Endothelial cell of umbilical vein (primary cell): ENCODE data around the gene BAZ1B. TPM values are rescaled to one million over a fixed set of nuclear protein-coding genes. Genes with fewer than 3 reads are reported as not detected.

Source experiments
- BruUV-seq: library from RNA; stranded (reverse); fragments of 400-500 nt; replicated peaks from 2 replicates; lab custom pipeline; 2021; lab: Mats Ljungman, UMichigan
- CTCF ChIA-PET: fragments of 300-600, 350-600 bp; sonication (Branson Sonifier 250); formaldehyde crosslinking; loops from one replicate; lab custom pipeline; 2021; ENCODE audit warnings: antibody characterized with exemption, inconsistent platforms; lab: Charles Lee
- POLR2A ChIA-PET: fragments of 300-600, 350-600 bp; sonication (Branson Sonifier 250); formaldehyde crosslinking; loops from one replicate; lab custom pipeline; 2021; ENCODE audit warnings: antibody characterized with exemption, inconsistent platforms; lab: Charles Lee
- DNase-seq: peaks from one replicate; pipeline ENCODE4 v3.0.0-alpha.2; 2011; ENCODE audit warnings: low read depth, low spot score
- FAIRE-seq: peaks from 2 replicates; lab custom pipeline; 2011; peaks lifted over from hg19 to GRCh38; lab: Jason Lieb, UNC
- H2AFZ ChIP-seq: 2 replicates; pipeline ENCODE4 v1.6.0; 2012; ENCODE audit warnings: low read depth, low read length, control low read depth, inconsistent platforms
- H3K27ac ChIP-seq: 2 replicates; pipeline ENCODE4 v1.5.1; 2011; ENCODE audit warnings: low read depth, mild to moderate bottlenecking, control low read depth, low read length, moderate library complexity; ENCODE audit not compliant: insufficient read depth
- H3K27me3 ChIP-seq, 2 experiments: 2 replicates each; pipeline versions ENCODE4 v1.6.0 to v1.6.1; 2011; ENCODE audit warnings: low read length in 2 of 2, mixed read lengths in 1 of 2; ENCODE audit not compliant: control insufficient read depth in 2 of 2, insufficient read depth in 2 of 2
- H3K36me3 ChIP-seq, 2 experiments: 2 replicates in 1 of 2; 3 replicates in 1 of 2; pipeline ENCODE4 v1.5.1; 2011; ENCODE audit warnings: low read length in 2 of 2, mild to moderate bottlenecking in 1 of 2, moderate library complexity in 1 of 2; ENCODE audit not compliant: control insufficient read depth in 2 of 2, insufficient read depth in 2 of 2; ENCODE audit errors: extremely low read depth in 1 of 2
- H3K4me1 ChIP-seq: 3 replicates; pipeline ENCODE4 v1.5.1; 2011; ENCODE audit warnings: mild to moderate bottlenecking, low read length; ENCODE audit not compliant: control insufficient read depth, insufficient read depth; ENCODE audit errors: extremely low read depth
- H3K4me2 ChIP-seq: 2 replicates; pipeline ENCODE4 v1.6.1; 2011; ENCODE audit warnings: low read length, control low read depth, mixed read lengths; ENCODE audit not compliant: insufficient read depth
- H3K4me3 ChIP-seq, 3 experiments: fragments of 200-600 bp in 1 of 3; sonication (generic), shearing (Covaris generic) in 1 of 3; replicated peaks in 1 of 3; 2 replicates each; pipeline ENCODE4 v1.5.1; 2011 to 2016; ENCODE audit warnings: control low read depth in 3 of 3, low read length in 3 of 3, mild to moderate bottlenecking in 2 of 3, inconsistent platforms in 1 of 3, low read depth in 1 of 3, moderate library complexity in 1 of 3; ENCODE audit not compliant: insufficient read depth in 1 of 3
- H3K79me2 ChIP-seq: 2 replicates; pipeline ENCODE4 v1.6.0; 2012; ENCODE audit warnings: low read length, inconsistent platforms; ENCODE audit not compliant: control insufficient read depth, insufficient read depth
- H3K9ac ChIP-seq: replicated peaks from 2 replicates; pipeline ENCODE3; 2011; ENCODE audit warnings: low read length, control low read depth; ENCODE audit not compliant: insufficient read depth; ENCODE audit errors: extremely low read depth
- H3K9me1 ChIP-seq: replicated peaks from 3 replicates; pipeline ENCODE4 v1.6.0; 2011; ENCODE audit warnings: mild to moderate bottlenecking, low read length; ENCODE audit not compliant: control insufficient read depth, insufficient read depth; ENCODE audit errors: extremely low read depth
- H3K9me3 ChIP-seq: replicated peaks from 2 replicates; pipeline ENCODE4 v1.5.1; 2012; ENCODE audit warnings: low read length, inconsistent platforms; ENCODE audit not compliant: control insufficient read depth, insufficient read depth
- H4K20me1 ChIP-seq: replicated peaks from 2 replicates; pipeline ENCODE3; 2011; ENCODE audit warnings: mild to moderate bottlenecking, low read length; ENCODE audit not compliant: control insufficient read depth, insufficient read depth; ENCODE audit errors: extremely low read depth
- GATA2 ChIP-seq: IDR thresholded peaks from 2 replicates; pipeline ENCODE4 v1.7.0; 2011; ENCODE audit warnings: low read depth, mild to moderate bottlenecking, moderate library complexity, mixed read lengths, low read length; ENCODE audit not compliant: insufficient read length, insufficient read depth
- JUN ChIP-seq: IDR thresholded peaks from 2 replicates; pipeline ENCODE4 v1.6.1; 2011; ENCODE audit warnings: borderline replicate concordance, low read depth; ENCODE audit not compliant: insufficient read length, insufficient read depth
- MYC ChIP-seq: IDR thresholded peaks from one replicate; pipeline ENCODE4 v1.6.1; 2011; ENCODE audit warnings: mild to moderate bottlenecking, low read depth, low read length
- POLR2A ChIP-seq: IDR thresholded peaks from 2 replicates; pipeline ENCODE4 v1.6.1; 2012; ENCODE audit warnings: low read depth, mild to moderate bottlenecking, control low read depth, low read length
- POLR2AphosphoS5 ChIP-seq: IDR thresholded peaks from 2 replicates; pipeline ENCODE4 v1.6.1; 2012; ENCODE audit warnings: low read depth, mild to moderate bottlenecking, control low read depth, low read length, moderate library complexity; ENCODE audit not compliant: insufficient read depth
- dilution Hi-C: fragments of 300-500 bp; cut with MboI; formaldehyde crosslinking; loops from one replicate; pipeline ENCODE4 v1.15.0; 2019; ENCODE audit warnings: low sequenced_read_pairs; ENCODE audit not compliant: extremely low pct_ligation_motif_present
- intact Hi-C: fragments of 100-400 bp; cut with micrococcal nuclease; formaldehyde crosslinking; loops from one replicate; pipeline ENCODE4 v1.10.0; 2022
- polyA plus RNA-seq, 4 experiments: library from polyadenylated mRNA; depleted of rRNA in 3 of 4; stranded (reverse) in 3 of 4; unstranded in 1 of 4; fragments of >200 nt; gene quantifications; 2 replicates each; pipeline versions ENCODE4 v1.2.1 to v1.2.3, GENCODE V29; 2011 to 2012; ENCODE audit warnings: missing spikeins in 1 of 4
- total RNA-seq: library from RNA; stranded (reverse); gene quantifications from 2 replicates; pipeline ENCODE4 v1.2.3, GENCODE V29; 2021

Gene BAZ1B
- total and polyA plus RNA-seq, 2 donors (not counting 3 experiments of a cell fraction or from before 2014, with no cell fraction given): 16.2 to 74.7 TPM

GRCh38 chr7:73426016-73426415, 96.1 kb downstream of the BAZ1B start:
- H3K79me2 ChIP-seq: no peaks in the 10 kb centered on the region
- POLR2A ChIA-PET: no interaction called here

GRCh38 chr7:73425356-73425983, 96.6 kb downstream of the BAZ1B start:
- no peaks in the 10 kb centered on the region for H3K27me3 ChIP-seq
- no peaks in the 10 kb centered on the region for H3K9me1 ChIP-seq
- H3K36me3 ChIP-seq: no peaks in the 10 kb centered on the region
- intact Hi-C loops: no loop called here
- FAIRE-seq: no peak
- H3K4me2 ChIP-seq: no peak overlapping the region
- no peak overlapping the region for H3K27ac ChIP-seq
- ChIA-PET POLR2A (no interaction called here), CTCF (interaction anchor here (1.2 to 1.4 kb wide), 2 partner anchors 26 to 102 kb away, joined by 3 to 5 read pairs; no protein-coding TSS in a partner anchor)
- BruUV-seq: no TSS peak
- no peaks in the 10 kb centered on the region for H3K79me2 ChIP-seq
- H3K4me1 ChIP-seq: no peaks in the 10 kb centered on the region
- dilution Hi-C loops: no loop called here
- H3K9ac ChIP-seq: no peak overlapping the region
- H2AFZ ChIP-seq: no peak overlapping the region
- H4K20me1 ChIP-seq: no peaks in the 10 kb centered on the region
- TF ChIP-seq POLR2AphosphoS5 (no peak), MYC (no peak), GATA2 (no peak)
- H3K4me3 ChIP-seq: no peak overlapping the region
- no peak for DNase-seq
- H3K9me3 ChIP-seq: no peaks in the 10 kb centered on the region

More at GRCh38 chr7:73426016-73426415, 96.1 kb downstream of the BAZ1B start:
- TF ChIP-seq JUN (no peak), POLR2A (no peak)
- no peaks in the 10 kb centered on the region for H4K20me1 ChIP-seq
- DNase-seq (no peak), FAIRE-seq (no peak)
- intact Hi-C loops (no loop called here), dilution Hi-C loops (no loop called here)
- no peaks in the 10 kb centered on the region for H3K36me3 ChIP-seq
- H2AFZ ChIP-seq: no peak overlapping the region
- H3K27ac ChIP-seq: no peak overlapping the region
- CTCF ChIA-PET: interaction anchor here (1.2 to 1.6 kb wide), 2 partner anchors 15 to 102 kb away, joined by 3 read pairs; no protein-coding TSS in a partner anchor
- no peaks in the 10 kb centered on the region for H3K9me1 ChIP-seq
- H3K9me3 ChIP-seq: no peaks in the 10 kb centered on the region
- no TSS peak for BruUV-seq
- H3K27me3 ChIP-seq: no peaks in the 10 kb centered on the region
- H3K4me2 ChIP-seq: no peak overlapping the region
- no peak overlapping the region for H3K4me3 ChIP-seq
- no peak overlapping the region for H3K9ac ChIP-seq
- H3K4me1 ChIP-seq: no peaks in the 10 kb centered on the region
